GM12878 (cell line): ENCODE data around the gene DTD1. TPM values are rescaled to one million over a fixed set of nuclear protein-coding genes. Genes with fewer than 3 reads are reported as not detected.

Source experiments
- ATAC-seq: fragments of 200-7000 bp; cut with Tn5 transposase; 3 replicates; pipeline ENCODE4 v1.9.1; 2020; ENCODE audit warnings: mild to moderate bottlenecking, moderate library complexity
- BruUV-seq: library from RNA; stranded (reverse); fragments of 400-500 nt; replicated peaks from 2 replicates; lab custom pipeline; 2021; lab: Mats Ljungman, UMichigan
- CTCF ChIA-PET: fragments of 300-600 bp; sonication (Branson Sonifier 250); formaldehyde crosslinking; extraction: SDS; loops from one replicate; lab custom pipeline; 2021; ENCODE audit warnings: inconsistent platforms; lab: Yijun Ruan, JAX
- POLR2A ChIA-PET: fragments of 350-600 bp; formaldehyde crosslinking; extraction: SDS; loops from one replicate; lab custom pipeline; 2021; ENCODE audit warnings: inconsistent platforms; lab: Charles Lee
- RAD21 ChIA-PET: fragments of 300-600 bp; sonication (Branson Sonifier 250); formaldehyde crosslinking; loops from one replicate; lab custom pipeline; 2023; ENCODE audit warnings: antibody characterized with exemption; ENCODE audit not compliant: unreplicated experiment; lab: Charles Lee
- SMC1A ChIA-PET: fragments of 300-600 bp; sonication (Branson Sonifier 250); formaldehyde crosslinking; loops from one replicate; lab custom pipeline; 2023; ENCODE audit not compliant: unreplicated experiment, uncharacterized antibody; lab: Charles Lee
- DNase-seq: peaks from one replicate; pipeline ENCODE4 v3.0.0-alpha.2; 2011; ENCODE audit warnings: low read depth, low spot score
- FAIRE-seq: peaks from 3 replicates; lab custom pipeline; 2011; peaks lifted over from hg19 to GRCh38; lab: Jason Lieb, UNC
- H2AFZ ChIP-seq: 2 replicates; pipeline ENCODE4 v1.6.0; 2011; ENCODE audit warnings: low read depth, low read length, control low read depth; ENCODE audit not compliant: control insufficient read depth
- H3K27ac ChIP-seq: 2 replicates; pipeline ENCODE4 v1.5.1; 2011; ENCODE audit warnings: control low read depth; ENCODE audit not compliant: control insufficient read depth, insufficient read depth
- H3K27me3 ChIP-seq, 2 experiments: replicated peaks in 1 of 2; 2 replicates each; pipeline versions ENCODE4 v1.6.0 to v1.6.1; 2011; ENCODE audit warnings: low read length in 1 of 2; ENCODE audit not compliant: control insufficient read depth in 2 of 2, insufficient read depth in 2 of 2
- H3K36me3 ChIP-seq, 2 experiments: 2 replicates each; pipeline ENCODE4 v1.5.1; 2011; ENCODE audit warnings: low read length in 1 of 2; ENCODE audit not compliant: control insufficient read depth in 2 of 2, insufficient read depth in 2 of 2
- H3K4me1 ChIP-seq: 2 replicates; pipeline ENCODE4 v1.6.1; 2011; ENCODE audit warnings: mild to moderate bottlenecking, low read length, moderate library complexity, mixed read lengths; ENCODE audit not compliant: control insufficient read depth, insufficient read depth
- H3K4me2 ChIP-seq: 2 replicates; pipeline ENCODE4 v1.6.0; 2011; ENCODE audit warnings: control low read depth; ENCODE audit not compliant: control insufficient read depth, insufficient read depth
- H3K4me3 ChIP-seq: fragments of 200-600 bp; sonication (generic); 2 replicates; pipeline ENCODE4 v1.5.1; 2016
- H3K79me2 ChIP-seq: 2 replicates; pipeline ENCODE4 v1.6.0; 2011; ENCODE audit warnings: low read length; ENCODE audit not compliant: control insufficient read depth, insufficient read depth
- H3K9ac ChIP-seq: 2 replicates; pipeline ENCODE4 v1.8.0; 2011; ENCODE audit warnings: low read length, control low read depth, mixed read lengths; ENCODE audit not compliant: control insufficient read depth, insufficient read depth
- H3K9me3 ChIP-seq: replicated peaks from 3 replicates; pipeline ENCODE4 v1.5.1; 2011; ENCODE audit warnings: mild to moderate bottlenecking, low read length; ENCODE audit not compliant: control insufficient read depth, insufficient read depth
- H4K20me1 ChIP-seq: 2 replicates; pipeline ENCODE4 v1.6.0; 2011; ENCODE audit not compliant: control insufficient read depth, insufficient read depth
- CBFB ChIP-seq: IDR thresholded peaks from 2 replicates; pipeline ENCODE4 v1.6.1; 2016; ENCODE audit warnings: antibody characterized with exemption, low read depth
- CUX1 ChIP-seq: IDR thresholded peaks from 2 replicates; pipeline ENCODE4 v1.6.1; 2012; ENCODE audit warnings: improper control_type of control experiment, low read depth, low read length; ENCODE audit not compliant: insufficient replicate concordance
- YY1 ChIP-seq: IDR thresholded peaks from 2 replicates; pipeline ENCODE4 v1.6.1; 2011; ENCODE audit warnings: low read depth, mild to moderate bottlenecking, low read length
- ZNF274 ChIP-seq: IDR thresholded peaks from one replicate; pipeline ENCODE4 v1.8.0; 2011; ENCODE audit not compliant: insufficient read length, insufficient read depth
- ZSCAN29 ChIP-seq: fragments of 450-650 bp; IDR thresholded peaks from 2 replicates; pipeline ENCODE4 v1.6.1; 2017; ENCODE audit warnings: mild to moderate bottlenecking, moderate library complexity
- WGBS: methylation state at CpG from one replicate; pipeline ENCODE4 v1.1.6; 2016; ENCODE audit warnings: low lambda C conversion rate; ENCODE audit not compliant: insufficient replicate concordance, insufficient coverage; ENCODE audit errors: missing lambda C conversion rate; 5-methylcytosine and 5-hydroxymethylcytosine counted together
- in situ Hi-C: fragments of 300-500 bp; cut with MboI; formaldehyde crosslinking; loops from 9 replicates; pipeline ENCODE4 v1.14.3; 2018; ENCODE audit warnings: mixed read lengths
- intact Hi-C: fragments of 100-400 bp; cut with micrococcal nuclease; formaldehyde crosslinking; loops from one replicate; pipeline ENCODE4 v1.14.2; 2022; ENCODE audit not compliant: unreplicated experiment
- polyA plus RNA-seq, 11 experiments: library from polyadenylated mRNA; depleted of rRNA in 4 of 11; unstranded in 6 of 11; stranded (reverse) in 5 of 11; fragments of >200 nt; fragmentation: Nextera tagmentation in 4 of 11; fragmentation: Illumina TruSeq in 1 of 11; extraction: Ambion mirVana in 4 of 11; extraction: Trizol in 1 of 11; gene quantifications; 1 replicate in 1 of 11; 2 replicates in 10 of 11; pipeline versions ENCODE4 v1.2.1 to v1.2.3, GENCODE V29; 2011 to 2016; ENCODE audit warnings: inconsistent platforms in 2 of 11, missing spikeins in 2 of 11, low read depth in 1 of 11
- total RNA-seq, 4 experiments: library from RNA; depleted of rRNA in 3 of 4; stranded (reverse); fragments of >200 nt in 3 of 4; fragmentation: Illumina TruSeq in 1 of 4; extraction: Trizol in 1 of 4; gene quantifications; 2 replicates each; pipeline versions ENCODE4 v1.2.1 to v1.2.3, GENCODE V29; 2013 to 2021
- TF ChIP-seq, protein P1 (sequence below): IDR thresholded peaks from 2 replicates; pipeline ENCODE4 v1.6.1; 2011; ENCODE audit warnings: low read depth, low read length, improper control_type of control experiment, borderline replicate concordance

DTD1 gene
- total and polyA plus RNA-seq, 10 of the 15 experiments (the other 5 are each of a cell fraction or from before 2014, with no cell fraction given), result 24.3 to 99.8 (median 63.3) TPM

DNA sequence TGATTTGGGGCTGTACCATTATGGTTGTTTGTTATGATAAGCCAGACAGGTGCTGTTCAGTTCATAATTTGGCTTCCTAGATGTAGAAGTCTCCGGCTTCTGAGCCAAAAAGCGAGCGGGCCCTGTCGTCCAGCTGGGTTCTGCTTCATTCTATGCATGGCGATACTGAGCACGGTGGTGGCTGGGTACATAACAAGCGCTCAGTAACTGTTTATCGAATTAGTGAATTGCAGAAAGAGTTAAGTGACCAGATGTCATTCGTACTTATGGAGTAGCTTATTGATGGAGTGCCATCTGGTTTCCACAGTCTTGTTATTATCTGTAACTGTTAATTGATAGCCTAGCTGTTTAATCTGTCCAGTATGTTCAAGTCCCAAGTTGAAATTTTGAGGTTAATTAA, 85.0 kb downstream of the DTD1 start:
- WGBS, result 97% methylated on average over 9 of the region's 9 CpGs
- SMC1A ChIA-PET, result interaction anchor here (1.5 to 1.8 kb wide), 4 partner anchors 8 to 45 kb away, joined by 4 to 6 read pairs (median 4); no protein-coding TSS in a partner anchor

More for the DNA sequence above, 85.0 kb downstream of the DTD1 start:
- TF ChIP-seq, protein P1, sequence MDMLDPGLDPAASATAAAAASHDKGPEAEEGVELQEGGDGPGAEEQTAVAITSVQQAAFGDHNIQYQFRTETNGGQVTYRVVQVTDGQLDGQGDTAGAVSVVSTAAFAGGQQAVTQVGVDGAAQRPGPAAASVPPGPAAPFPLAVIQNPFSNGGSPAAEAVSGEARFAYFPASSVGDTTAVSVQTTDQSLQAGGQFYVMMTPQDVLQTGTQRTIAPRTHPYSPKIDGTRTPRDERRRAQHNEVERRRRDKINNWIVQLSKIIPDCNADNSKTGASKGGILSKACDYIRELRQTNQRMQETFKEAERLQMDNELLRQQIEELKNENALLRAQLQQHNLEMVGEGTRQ, result no peak
- no peak for TF ChIP-seq ZNF274
- TF ChIP-seq ZSCAN29, result no peak
- TF ChIP-seq YY1, result no peak
- TF ChIP-seq CBFB, result no peak
- no peak for TF ChIP-seq CUX1
- ChIA-PET CTCF (interaction anchor here (1.1 to 1.2 kb wide), 2 partner anchors 13 to 40 kb away, joined by 3 read pairs; no protein-coding TSS in a partner anchor), RAD21 (interaction anchor here (0.6 kb wide), 1 partner anchor 175 kb away, joined by 3 read pairs; no protein-coding TSS in a partner anchor), POLR2A (no interaction called here)
- no TSS peak for BruUV-seq
- intact Hi-C loops (no loop called here), in situ Hi-C loops (no loop called here)
- H3K36me3 ChIP-seq, result no peaks in the 10 kb centered on the region
- H2AFZ ChIP-seq, result no peak overlapping the region
- no peak overlapping the region for H3K4me3 ChIP-seq
- H3K4me2 ChIP-seq, result no peak overlapping the region
- H4K20me1 ChIP-seq, result no peaks in the 10 kb centered on the region
- DNase-seq, result no peak
- no peak overlapping the region for H3K27ac ChIP-seq
- FAIRE-seq, result no peak
- no peaks in the 10 kb centered on the region for H3K4me1 ChIP-seq
- no peak for ATAC-seq
- no peaks in the 10 kb centered on the region for H3K79me2 ChIP-seq
- no peaks in the 10 kb centered on the region for H3K9me3 ChIP-seq
- H3K9ac ChIP-seq, result no peak overlapping the region
- H3K27me3 ChIP-seq, result no peaks in the 10 kb centered on the region
